ENCODE results near the gene RABL6. TPM values are rescaled to one million over a fixed set of nuclear protein-coding genes. Genes with fewer than 3 reads are reported as not detected.
A peak's percentile ranks its signal among the peaks of the same experiment; 100 is the strongest.

Gene RABL6
- total RNA-seq, 1 donor from 2014 or later = 64.1 TPM

- H3K27ac ChIP-seq (replicated peaks) = peak overlapping the region; percentile 98
These were observed 38.8 kb downstream of the RABL6 start for GRCh38 chr9:136846376-136847087.

GRCh38 chr9:136847088-136847825, 39.5 kb downstream of the RABL6 start:
- Histone ChIP-seq H3K27ac (replicated peaks) (peak overlapping the region; percentile 98), H3K4me3 (peak overlapping the region; percentile 89), H3K4me1 (peaks cover 81% of the 10 kb centered on the region), H3K27me3 (ENCODE audit: low read depth) (peaks cover 41% of the 10 kb centered on the region), H3K9me3 (replicated peaks) (no peaks in the 10 kb centered on the region), H3K36me3 (peaks cover 20% of the 10 kb centered on the region)
- DNase-seq = peak; percentile 82
- TF ChIP-seq CTCF (IDR thresholded peaks at IDR 0.05; ENCODE audit: borderline replicate concordance) = no peak
- intact Hi-C loops (cut with micrococcal nuclease) = no loop called here

More at GRCh38 chr9:136846376-136847087, 38.8 kb downstream of the RABL6 start:
- no peak for TF ChIP-seq CTCF (IDR thresholded peaks at IDR 0.05; ENCODE audit: borderline replicate concordance)
- Histone ChIP-seq H3K36me3 (peaks cover 16% of the 10 kb centered on the region), H3K9me3 (replicated peaks) (no peaks in the 10 kb centered on the region), H3K4me1 (peaks cover 81% of the 10 kb centered on the region), H3K27me3 (ENCODE audit: low read depth) (peaks cover 41% of the 10 kb centered on the region), H3K4me3 (peak overlapping the region; percentile 89)
- no peak for DNase-seq
- intact Hi-C loops (cut with micrococcal nuclease) = no loop called here

GRCh38 chr9:136847826-136848392, 40.2 kb downstream of the RABL6 start:
- peak; percentile 94 for DNase-seq
- peak overlapping the region; percentile 98 for H3K27ac ChIP-seq (replicated peaks)
- H3K4me3 ChIP-seq = peak overlapping the region; percentile 89
- H3K27me3 ChIP-seq (ENCODE audit: low read depth) = peaks cover 40% of the 10 kb centered on the region
- peaks cover 20% of the 10 kb centered on the region for H3K36me3 ChIP-seq
- TF ChIP-seq CTCF (IDR thresholded peaks at IDR 0.05; ENCODE audit: borderline replicate concordance) = no peak
- H3K9me3 ChIP-seq (replicated peaks) = no peaks in the 10 kb centered on the region
- H3K4me1 ChIP-seq = peaks cover 78% of the 10 kb centered on the region
- intact Hi-C loops (cut with micrococcal nuclease) = no loop called here

GRCh38 chr9:136848393-136849037, 40.8 kb downstream of the RABL6 start:
- TF ChIP-seq CTCF (IDR thresholded peaks at IDR 0.05; ENCODE audit: borderline replicate concordance) = no peak
- DNase-seq = peak; percentile 51
- intact Hi-C loops (cut with micrococcal nuclease) = no loop called here
- Histone ChIP-seq H3K4me3 (peak overlapping the region; percentile 89), H3K27me3 (ENCODE audit: low read depth) (peaks cover 34% of the 10 kb centered on the region), H3K27ac (replicated peaks) (peak overlapping the region; percentile 98), H3K9me3 (replicated peaks) (no peaks in the 10 kb centered on the region), H3K36me3 (peaks cover 20% of the 10 kb centered on the region), H3K4me1 (peaks cover 72% of the 10 kb centered on the region)

Measured in left ventricle myocardium inferior (tissue), 1 donor.